Neural cell (in vitro differentiated cells): ENCODE data around the gene MLH1. TPM values are rescaled to one million over a fixed set of nuclear protein-coding genes. Genes with fewer than 3 reads are reported as not detected.

ENCODE experiments used
- H2AFZ ChIP-seq: fragments of 200-600, 300-800 bp; sonication (generic), shearing (Covaris generic); 2 replicates; pipeline ENCODE4 v1.6.0; 2014; ENCODE audit warnings: low read depth, mild to moderate bottlenecking, antibody characterized with exemption, low read length, moderate library complexity
- H3F3A ChIP-seq: fragments of 200-600 bp; shearing (Covaris generic); 2 replicates; pipeline ENCODE4 v1.6.1; 2016; ENCODE audit warnings: mild to moderate bottlenecking, moderate library complexity, mixed read lengths, antibody characterized with exemption, low read length; ENCODE audit not compliant: insufficient read depth, poor library complexity, severe bottlenecking
- H3K27ac ChIP-seq: fragments of 200-600, 300-800 bp; sonication (generic), shearing (Covaris generic); 2 replicates; pipeline ENCODE4 v1.5.1; 2014; ENCODE audit warnings: mild to moderate bottlenecking, low read length, moderate library complexity
- H3K27me3 ChIP-seq: fragments of 300-800, 200-600 bp; sonication (generic), shearing (Covaris generic); 2 replicates; pipeline ENCODE4 v1.6.0; 2014; ENCODE audit warnings: mild to moderate bottlenecking, low read depth, low read length, moderate library complexity; ENCODE audit not compliant: insufficient read depth
- H3K36me3 ChIP-seq: fragments of 300-800, 200-600 bp; sonication (generic), shearing (Covaris generic); 2 replicates; pipeline ENCODE4 v1.5.1; 2014; ENCODE audit warnings: mild to moderate bottlenecking, antibody characterized with exemption, low read length, moderate library complexity; ENCODE audit not compliant: insufficient read depth
- H3K4me2 ChIP-seq: fragments of 300-800, 200-600 bp; sonication (generic), shearing (Covaris generic); 2 replicates; pipeline ENCODE4 v1.6.0; 2014; ENCODE audit warnings: mild to moderate bottlenecking, low read length
- H3K4me3 ChIP-seq: fragments of 300-800, 200-600 bp; sonication (generic), shearing (Covaris generic); 2 replicates; pipeline ENCODE4 v1.5.1; 2014; ENCODE audit warnings: mild to moderate bottlenecking, low read length, moderate library complexity
- H3K79me2 ChIP-seq: fragments of 200-600 bp; shearing (Covaris generic); replicated peaks from 2 replicates; pipeline ENCODE4 v1.6.0; 2014; ENCODE audit warnings: mild to moderate bottlenecking, low read length, moderate library complexity; ENCODE audit not compliant: insufficient read depth
- H3K9ac ChIP-seq: fragments of 300-800, 200-600 bp; sonication (generic), shearing (Covaris generic); 2 replicates; pipeline ENCODE4 v1.6.1; 2016; ENCODE audit warnings: mild to moderate bottlenecking, low read length, mixed read lengths
- H3K9me2 ChIP-seq: fragments of 200-600 bp; shearing (Covaris generic); 2 replicates; pipeline ENCODE4 v1.6.1; 2016; ENCODE audit warnings: mild to moderate bottlenecking, low read length, mixed read lengths; ENCODE audit not compliant: insufficient read depth
- H3K9me3 ChIP-seq: fragments of 200-600, 300-800 bp; sonication (generic), shearing (Covaris generic); 2 replicates; pipeline ENCODE4 v1.6.1; 2016; ENCODE audit warnings: mild to moderate bottlenecking, mixed run types, low read length, moderate library complexity, mixed read lengths
- H4K20me1 ChIP-seq: fragments of 200-600 bp; shearing (Covaris generic); 2 replicates; pipeline ENCODE4 v1.6.1; 2016; ENCODE audit warnings: mild to moderate bottlenecking, mixed run types; ENCODE audit not compliant: insufficient read depth
- CTCF ChIP-seq: fragments of 450-650 bp; IDR thresholded peaks from 2 replicates; pipeline ENCODE4 v1.5.1; 2014; ENCODE audit warnings: antibody characterized with exemption, mild to moderate bottlenecking, moderate library complexity; ENCODE audit not compliant: poor library complexity, severe bottlenecking
- EP300 ChIP-seq: fragments of 450-650 bp; conservative IDR thresholded peaks from 2 replicates; pipeline ENCODE4 v1.6.1; 2014; ENCODE audit warnings: antibody characterized with exemption, mild to moderate bottlenecking, moderate library complexity; ENCODE audit not compliant: poor library complexity, severe bottlenecking
- EZH2 ChIP-seq: fragments of 200-600, 300-800 bp; shearing (Covaris generic), sonication (generic); IDR thresholded peaks from 2 replicates; pipeline ENCODE4 v1.6.1; 2014; ENCODE audit warnings: antibody characterized with exemption, low read length, borderline replicate concordance, mild to moderate bottlenecking; ENCODE audit not compliant: insufficient read depth, poor library complexity, severe bottlenecking
- MXI1 ChIP-seq: fragments of 450-650 bp; conservative IDR thresholded peaks from 2 replicates; pipeline ENCODE4 v1.6.1; 2014; ENCODE audit warnings: antibody characterized with exemption, mild to moderate bottlenecking; ENCODE audit not compliant: poor library complexity, severe bottlenecking
- POLR2AphosphoS5 ChIP-seq: IDR thresholded peaks from 2 replicates; pipeline ENCODE4 v1.6.1; 2012
- RAD21 ChIP-seq: fragments of 450-650 bp; conservative IDR thresholded peaks from 2 replicates; pipeline ENCODE4 v1.6.1; 2014; ENCODE audit warnings: antibody characterized with exemption, mild to moderate bottlenecking, moderate library complexity
- REST ChIP-seq: IDR thresholded peaks from 2 replicates; pipeline ENCODE4 v1.6.1; 2012; ENCODE audit warnings: borderline replicate concordance
- SMC3 ChIP-seq: fragments of 450-650 bp; conservative IDR thresholded peaks from 2 replicates; pipeline ENCODE4 v1.6.1; 2014; ENCODE audit warnings: antibody characterized with exemption, mild to moderate bottlenecking, moderate library complexity; ENCODE audit not compliant: poor library complexity
- TAF1 ChIP-seq: IDR thresholded peaks from 2 replicates; pipeline ENCODE4 v1.6.1; 2012; ENCODE audit warnings: low read depth
- polyA plus RNA-seq: library from polyadenylated mRNA; depleted of rRNA; stranded (reverse); fragments of >200 nt; gene quantifications from 2 replicates; pipeline ENCODE4 v1.2.3, GENCODE V29; 2014

MLH1 gene
- polyA plus RNA-seq, 1 donor from 2014 or later = 73.7 TPM

GRCh38 chr3:37039161-37039846, 46.0 kb downstream of the MLH1 start:
- no peaks in the 10 kb centered on the region for H4K20me1 ChIP-seq
- H3K9me3 ChIP-seq = peaks cover 12% of the 10 kb centered on the region
- no peak for TF ChIP-seq SMC3
- no peak for TF ChIP-seq EP300
- no peak for TF ChIP-seq RAD21
- TF ChIP-seq CTCF = no peak
- TF ChIP-seq POLR2AphosphoS5 = no peak
- TF ChIP-seq EZH2 = no peak
- TF ChIP-seq MXI1 = no peak
- TF ChIP-seq REST = no peak
- no peak for TF ChIP-seq TAF1
- no peaks in the 10 kb centered on the region for H3K27me3 ChIP-seq
- H3K4me2 ChIP-seq = no peak overlapping the region
- no peaks in the 10 kb centered on the region for H3K79me2 ChIP-seq
- no peaks in the 10 kb centered on the region for H3K9me2 ChIP-seq
- no peaks in the 10 kb centered on the region for H3F3A ChIP-seq
- no peak overlapping the region for H2AFZ ChIP-seq
- peaks cover 25% of the 10 kb centered on the region for H3K36me3 ChIP-seq
- H3K9ac ChIP-seq = no peak overlapping the region
- no peak overlapping the region for H3K4me3 ChIP-seq
- H3K27ac ChIP-seq = no peak overlapping the region

- peaks cover 11% of the 10 kb centered on the region for H3K9me3 ChIP-seq
- no peak overlapping the region for H3K4me2 ChIP-seq
- H3K27ac ChIP-seq = no peak overlapping the region
- no peaks in the 10 kb centered on the region for H3K79me2 ChIP-seq
- H2AFZ ChIP-seq = no peak overlapping the region
- H3K9me2 ChIP-seq = no peaks in the 10 kb centered on the region
- peaks cover 22% of the 10 kb centered on the region for H3K36me3 ChIP-seq
- H3K9ac ChIP-seq = no peak overlapping the region
- TF ChIP-seq EP300 (no peak), TAF1 (no peak), POLR2AphosphoS5 (no peak), EZH2 (no peak), SMC3 (no peak)
- H4K20me1 ChIP-seq = no peaks in the 10 kb centered on the region
- H3K4me3 ChIP-seq = no peak overlapping the region
- H3F3A ChIP-seq = no peaks in the 10 kb centered on the region
- H3K27me3 ChIP-seq = no peaks in the 10 kb centered on the region
These were observed 46.9 kb downstream of the MLH1 start for GRCh38 chr3:37040231-37040630.
